Endothelial cell (in vitro differentiated cells): ENCODE results near the gene ASMTL. TPM values are rescaled to one million over a fixed set of nuclear protein-coding genes. Genes with fewer than 3 reads are reported as not detected.
A peak's percentile ranks its signal among the peaks of the same experiment; 100 is the strongest.

Source experiments
- DNase-seq: peaks from one replicate; pipeline ENCODE4 v3.0.0; 2021; ENCODE audit warnings: low spot score
- H3K27ac Mint-ChIP-seq: one replicate; pipeline ENCODE4 v1.8.0; 2021; ENCODE audit warnings: mixed read lengths, inconsistent platforms; ENCODE audit not compliant: unreplicated experiment
- H3K27me3 Mint-ChIP-seq: one replicate; pipeline ENCODE4 v1.8.0; 2021; ENCODE audit warnings: mild to moderate bottlenecking, moderate library complexity, mixed read lengths, inconsistent platforms; ENCODE audit not compliant: unreplicated experiment
- H3K36me3 Mint-ChIP-seq: one replicate; pipeline ENCODE4 v1.8.0; 2021; ENCODE audit warnings: mild to moderate bottlenecking, low read depth, mixed read lengths, inconsistent platforms; ENCODE audit not compliant: unreplicated experiment
- H3K4me1 Mint-ChIP-seq: one replicate; pipeline ENCODE4 v1.8.0; 2021; ENCODE audit warnings: mild to moderate bottlenecking, mixed read lengths, inconsistent platforms; ENCODE audit not compliant: unreplicated experiment
- H3K4me3 Mint-ChIP-seq: one replicate; pipeline ENCODE4 v1.8.0; 2021; ENCODE audit warnings: mild to moderate bottlenecking, mixed read lengths, inconsistent platforms; ENCODE audit not compliant: unreplicated experiment
- H3K9me3 Mint-ChIP-seq: one replicate; pipeline ENCODE4 v1.8.0; 2021; ENCODE audit warnings: mixed read lengths, inconsistent platforms; ENCODE audit not compliant: unreplicated experiment
- CTCF ChIP-seq: fragments of 200-600 bp; sonication (generic); IDR thresholded peaks from one replicate; pipeline ENCODE4 v1.5.0; 2021; ENCODE audit warnings: antibody characterized with exemption; ENCODE audit not compliant: unreplicated experiment
- total RNA-seq: library from RNA; stranded (reverse); fragmentation: NEBNext Ultra II Directional; extraction: Animal tissue kit (Norgen Biotek cat#: 25700); gene quantifications from one replicate; pipeline ENCODE4 v1.2.1, GENCODE V29; 2021; ENCODE audit not compliant: unreplicated experiment

Gene ASMTL
- total RNA-seq, 1 donor from 2014 or later = 25.8 TPM

GRCh38 chrX:1394731-1395501 is 57.8 kb downstream of the ASMTL start:
- no peak for DNase-seq
- H3K4me3 Mint-ChIP-seq = peak overlapping the region; percentile 73
- peaks cover 23% of the 10 kb centered on the region for H3K27me3 Mint-ChIP-seq
- no peak overlapping the region for H3K27ac Mint-ChIP-seq
- peaks cover 29% of the 10 kb centered on the region for H3K36me3 Mint-ChIP-seq
- peaks cover 19% of the 10 kb centered on the region for H3K4me1 Mint-ChIP-seq
- H3K9me3 Mint-ChIP-seq = no peaks in the 10 kb centered on the region
- TF ChIP-seq CTCF = no peak

- no peaks in the 10 kb centered on the region for H3K9me3 Mint-ChIP-seq
- peak overlapping the region; percentile 97 for H3K27ac Mint-ChIP-seq
- H3K27me3 Mint-ChIP-seq = peaks cover 23% of the 10 kb centered on the region
- peaks cover 33% of the 10 kb centered on the region for H3K36me3 Mint-ChIP-seq
- no peak for DNase-seq
- H3K4me1 Mint-ChIP-seq = peaks cover 19% of the 10 kb centered on the region
- H3K4me3 Mint-ChIP-seq = peak overlapping the region; percentile 93
- no peak for TF ChIP-seq CTCF
Observed at GRCh38 chrX:1393871-1394615, 58.7 kb downstream of the ASMTL start.

- Mint-ChIP-seq H3K27ac (peak overlapping the region; percentile 89), H3K27me3 (peaks cover 31% of the 10 kb centered on the region), H3K9me3 (no peaks in the 10 kb centered on the region), H3K36me3 (peaks cover 48% of the 10 kb centered on the region), H3K4me3 (peak overlapping the region; percentile 94), H3K4me1 (peaks cover 19% of the 10 kb centered on the region)
- DNase-seq = peak; percentile 66
- TF ChIP-seq CTCF = no peak
Observed at GRCh38 chrX:1392376-1393068, 60.2 kb downstream of the ASMTL start.

- H3K9me3 Mint-ChIP-seq = no peaks in the 10 kb centered on the region
- peak within 1 kb of the TSS; percentile 89 for H3K27ac Mint-ChIP-seq
- peaks cover 33% of the 10 kb centered on the region for H3K27me3 Mint-ChIP-seq
- peak within 1 kb of the TSS; percentile 94 for H3K4me3 Mint-ChIP-seq
- no peak for TF ChIP-seq CTCF
- peaks cover 51% of the 10 kb centered on the region for H3K36me3 Mint-ChIP-seq
- H3K4me1 Mint-ChIP-seq = peaks cover 19% of the 10 kb centered on the region
- peak; percentile 99 for DNase-seq
Observed at GRCh38 chrX:1391707-1392375, 60.9 kb downstream of the ASMTL start, which contains the start of gene SLC25A6. SLC25A6 (minus strand) TSS chrX:1392113; CDS start chrX:1392009, 104 bp downstream.
